B cell (primary cell): ENCODE data around the gene EYA4.

Source experiments
- EZH2 ChIP-seq: IDR thresholded peaks from 2 replicates; pipeline ENCODE4 v1.6.1; 2012; ENCODE audit warnings: borderline replicate concordance, low read depth, mild to moderate bottlenecking, moderate library complexity, low read length; ENCODE audit not compliant: insufficient read depth, poor library complexity, severe bottlenecking
- TF ChIP-seq, protein P1 (sequence below): fragments of 200-600 bp; IDR thresholded peaks from one replicate; pipeline ENCODE4 v1.8.0; 2022; ENCODE audit warnings: antibody characterized with exemption, mild to moderate bottlenecking

DNA sequence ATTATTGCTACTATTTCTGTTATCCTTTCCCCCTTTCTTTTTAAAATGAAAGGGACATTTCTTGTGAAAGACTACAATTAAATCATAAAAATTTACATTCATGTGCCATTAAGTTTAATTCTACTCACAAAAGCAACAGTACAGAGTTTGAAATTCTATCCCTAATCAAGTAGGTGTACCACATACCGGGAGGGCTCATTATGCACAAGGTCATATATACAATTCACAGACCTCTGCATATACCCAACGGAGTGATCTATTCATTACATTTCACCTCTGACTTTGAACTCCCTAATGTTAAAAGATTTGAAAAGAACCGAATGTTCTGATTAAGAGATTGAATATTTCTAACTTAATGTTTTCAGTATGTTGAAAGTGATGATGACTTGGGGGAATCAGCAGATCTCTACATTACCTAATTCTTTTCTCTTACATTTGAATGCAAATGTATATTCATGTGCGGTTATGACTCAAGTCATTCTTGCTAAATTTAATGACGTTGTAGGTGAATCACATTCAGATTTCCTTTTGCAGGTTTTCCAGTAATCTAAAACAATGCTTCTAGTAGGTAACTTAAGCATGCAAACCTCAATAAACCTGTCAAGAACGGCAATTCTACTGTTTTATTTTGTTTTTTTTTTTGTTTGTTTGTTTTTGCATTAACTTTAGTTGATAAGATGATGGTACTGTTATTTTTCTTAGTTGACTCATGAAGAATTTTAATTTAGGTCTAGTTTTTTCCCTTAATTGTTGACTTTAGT lies 7.3 kb downstream of the EYA4 start:
- TF ChIP-seq, protein P1, sequence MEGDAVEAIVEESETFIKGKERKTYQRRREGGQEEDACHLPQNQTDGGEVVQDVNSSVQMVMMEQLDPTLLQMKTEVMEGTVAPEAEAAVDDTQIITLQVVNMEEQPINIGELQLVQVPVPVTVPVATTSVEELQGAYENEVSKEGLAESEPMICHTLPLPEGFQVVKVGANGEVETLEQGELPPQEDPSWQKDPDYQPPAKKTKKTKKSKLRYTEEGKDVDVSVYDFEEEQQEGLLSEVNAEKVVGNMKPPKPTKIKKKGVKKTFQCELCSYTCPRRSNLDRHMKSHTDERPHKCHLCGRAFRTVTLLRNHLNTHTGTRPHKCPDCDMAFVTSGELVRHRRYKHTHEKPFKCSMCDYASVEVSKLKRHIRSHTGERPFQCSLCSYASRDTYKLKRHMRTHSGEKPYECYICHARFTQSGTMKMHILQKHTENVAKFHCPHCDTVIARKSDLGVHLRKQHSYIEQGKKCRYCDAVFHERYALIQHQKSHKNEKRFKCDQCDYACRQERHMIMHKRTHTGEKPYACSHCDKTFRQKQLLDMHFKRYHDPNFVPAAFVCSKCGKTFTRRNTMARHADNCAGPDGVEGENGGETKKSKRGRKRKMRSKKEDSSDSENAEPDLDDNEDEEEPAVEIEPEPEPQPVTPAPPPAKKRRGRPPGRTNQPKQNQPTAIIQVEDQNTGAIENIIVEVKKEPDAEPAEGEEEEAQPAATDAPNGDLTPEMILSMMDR: no peak
- TF ChIP-seq EZH2: no peak
